H7 (cell line): ENCODE data around the gene ARRDC1. TPM values are rescaled to one million over a fixed set of nuclear protein-coding genes. Genes with fewer than 3 reads are reported as not detected.

ENCODE experiments used
- DNase-seq: peaks from one replicate; pipeline ENCODE4 v3.0.0; 2012
- H3K27me3 ChIP-seq: 2 replicates; pipeline ENCODE4 v1.6.0; 2011; ENCODE audit warnings: mild to moderate bottlenecking, low read length; ENCODE audit not compliant: control insufficient read depth, insufficient read depth
- H3K36me3 ChIP-seq: replicated peaks from 2 replicates; pipeline ENCODE4 v1.5.1; 2011; ENCODE audit warnings: low read length; ENCODE audit not compliant: control insufficient read depth, insufficient read depth
- H3K4me3 ChIP-seq: 2 replicates; pipeline ENCODE4 v1.5.1; 2011; ENCODE audit warnings: low read depth, mild to moderate bottlenecking, control low read depth, low read length, moderate library complexity; ENCODE audit not compliant: insufficient read depth
- total RNA-seq: library from RNA; depleted of rRNA; stranded (reverse); fragments of >200 nt; shearing (Covaris generic); gene quantifications from 2 replicates; pipeline ENCODE4 v1.2.3, GENCODE V29; 2014

Gene ARRDC1
- total RNA-seq, 1 experiment from 2014 or later = 30.3 TPM

- no peaks in the 10 kb centered on the region for H3K36me3 ChIP-seq
- no peaks in the 10 kb centered on the region for H3K27me3 ChIP-seq
- no peak for DNase-seq
- no peak overlapping the region for H3K4me3 ChIP-seq
These were observed 26.1 kb downstream of the ARRDC1 start for GRCh38 chr9:137631345-137632229.

- Histone ChIP-seq H3K36me3 (no peaks in the 10 kb centered on the region), H3K4me3 (no peak overlapping the region), H3K27me3 (no peaks in the 10 kb centered on the region)
- DNase-seq = no peak
These were observed 27.0 kb downstream of the ARRDC1 start for GRCh38 chr9:137632230-137633161.

DNA sequence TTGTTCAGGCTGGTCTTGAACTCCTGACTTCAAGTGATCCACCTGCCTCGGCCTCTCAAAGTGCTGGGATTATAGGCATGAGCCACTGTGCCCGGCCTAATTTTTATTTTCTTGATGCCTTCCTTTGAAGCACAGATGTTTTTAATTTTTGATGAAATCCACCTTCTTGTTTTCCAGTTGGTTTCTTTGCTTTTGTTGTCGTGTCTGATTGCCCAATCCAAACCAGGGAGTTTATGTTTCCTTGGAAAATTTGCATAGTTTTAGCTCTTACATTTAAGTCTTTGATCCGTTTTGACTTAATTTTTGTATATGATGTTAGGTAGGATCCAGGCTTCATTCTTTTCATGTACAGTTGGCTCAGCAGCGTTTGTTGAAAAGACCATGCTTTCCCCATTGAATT is 28.5 kb downstream of the ARRDC1 start:
- Histone ChIP-seq H3K27me3 (no peaks in the 10 kb centered on the region), H3K4me3 (no peak overlapping the region), H3K36me3 (no peaks in the 10 kb centered on the region)
- DNase-seq = no peak

- H3K4me3 ChIP-seq = no peak overlapping the region
- no peak for DNase-seq
- H3K27me3 ChIP-seq = no peaks in the 10 kb centered on the region
- H3K36me3 ChIP-seq = peaks cover 1% of the 10 kb centered on the region; the same call in 1 of the 2 replicates
These were observed 33.2 kb downstream of the ARRDC1 start for GRCh38 chr9:137638680-137639079.

DNA sequence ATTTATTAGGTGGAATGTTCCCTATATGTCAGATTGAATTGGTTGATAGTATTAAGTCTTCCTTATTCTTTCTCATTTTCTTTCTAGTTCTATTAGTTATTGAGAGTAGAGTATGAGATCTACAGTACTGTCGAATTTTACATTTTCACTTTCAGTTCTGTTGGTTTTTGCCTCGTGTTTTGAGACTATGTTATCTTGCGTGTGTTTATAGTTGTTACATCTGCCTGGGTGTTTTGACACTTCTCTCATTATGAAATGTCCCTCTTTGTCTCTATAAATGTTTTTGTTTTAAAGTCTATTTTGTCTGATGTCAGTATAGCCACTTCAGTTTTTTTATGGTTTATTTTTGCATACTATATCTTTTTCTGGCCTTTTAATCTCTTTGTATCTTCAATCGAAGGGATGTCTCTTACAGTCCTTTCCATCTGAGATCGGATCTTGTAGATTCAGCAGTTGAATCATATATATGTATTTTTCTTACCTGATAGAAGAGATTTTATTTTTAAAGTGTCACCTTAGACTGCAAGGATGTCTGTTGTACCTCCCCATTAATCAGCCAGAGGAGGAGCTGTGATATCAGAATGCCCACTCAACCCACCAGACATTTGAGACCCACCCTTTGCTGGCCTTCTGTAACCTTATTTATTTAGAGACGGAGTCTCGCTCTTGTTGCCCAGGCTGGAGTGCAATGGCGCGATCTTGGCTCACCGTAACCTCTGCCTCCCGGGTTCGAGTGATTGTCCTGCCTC is 34.0 kb downstream of the ARRDC1 start:
- H3K4me3 ChIP-seq = no peak overlapping the region
- H3K27me3 ChIP-seq = no peaks in the 10 kb centered on the region
- H3K36me3 ChIP-seq = peaks cover 1% of the 10 kb centered on the region; the same call in 1 of the 2 replicates
- no peak for DNase-seq

DNA sequence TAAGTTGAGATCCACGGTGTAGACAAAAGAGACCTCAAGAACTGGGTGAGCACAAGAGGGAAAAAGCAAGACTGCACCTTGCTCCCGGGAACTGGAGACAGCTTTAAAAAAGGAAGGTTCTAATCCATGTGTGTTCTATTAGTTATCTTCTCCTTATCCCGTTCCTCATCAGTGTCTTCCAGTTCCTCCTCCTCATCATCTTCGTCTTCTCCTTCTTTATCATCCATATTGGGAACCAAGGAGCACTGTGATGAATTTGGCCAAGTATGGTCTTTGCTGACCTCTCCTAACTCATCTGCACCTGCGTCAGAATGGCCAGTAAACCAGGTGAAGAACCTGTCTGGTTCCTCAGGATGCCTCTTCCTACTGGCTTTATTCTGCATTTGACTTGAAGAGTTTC is 35.4 kb downstream of the ARRDC1 start:
- H3K4me3 ChIP-seq = no peak overlapping the region
- peaks cover 1% of the 10 kb centered on the region; the same call in 1 of the 2 replicates for H3K36me3 ChIP-seq
- no peak for DNase-seq
- no peaks in the 10 kb centered on the region for H3K27me3 ChIP-seq

DNA sequence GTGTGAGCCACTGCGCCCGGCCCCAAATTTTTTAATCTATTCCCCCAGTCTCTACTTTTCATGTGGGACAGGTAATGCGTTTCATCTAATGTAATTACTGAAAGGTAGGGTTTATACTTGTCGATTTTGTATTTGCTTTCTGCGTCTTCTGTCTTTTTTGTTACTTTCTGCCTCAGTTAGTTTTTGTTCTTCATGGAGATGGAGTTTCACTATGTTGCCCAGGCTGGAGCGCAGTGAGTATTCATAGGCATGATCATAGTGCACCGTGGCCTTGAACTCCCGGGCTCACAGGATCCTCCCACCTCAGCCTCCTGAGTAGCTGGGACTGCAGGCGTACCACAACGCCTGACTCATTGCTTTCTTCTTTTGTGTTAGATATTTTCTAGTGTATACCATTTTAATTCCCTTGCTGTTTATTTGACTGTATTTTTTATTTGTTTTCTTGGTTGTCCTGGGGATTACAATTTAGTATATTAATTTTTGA is 36.7 kb downstream of the ARRDC1 start:
- no peak for DNase-seq
- Histone ChIP-seq H3K36me3 (peaks cover 1% of the 10 kb centered on the region; the same call in 1 of the 2 replicates), H3K27me3 (no peaks in the 10 kb centered on the region)

DNA sequence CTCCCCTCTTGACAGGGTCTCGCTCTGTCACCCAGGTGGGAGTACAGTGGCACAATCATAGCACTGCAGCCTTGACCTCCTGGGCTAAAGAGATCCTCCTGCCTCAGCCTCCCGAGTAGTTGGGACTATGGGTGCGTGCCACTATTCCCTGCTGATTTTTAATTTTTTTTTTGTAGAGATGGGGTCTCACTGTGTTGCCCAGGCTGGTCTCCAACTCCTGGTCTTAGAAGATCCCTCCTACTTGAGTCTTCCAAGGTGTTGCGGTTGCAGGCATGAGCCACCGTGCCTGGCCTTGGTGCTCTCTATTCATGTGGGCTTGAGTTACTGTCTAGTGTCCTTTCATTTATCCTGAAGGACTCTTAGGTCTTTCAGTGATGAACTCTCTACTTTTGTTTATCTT is 37.4 kb downstream of the ARRDC1 start:
- no peak for DNase-seq
- Histone ChIP-seq H3K36me3 (peaks cover 1% of the 10 kb centered on the region; the same call in 1 of the 2 replicates), H3K27me3 (no peaks in the 10 kb centered on the region), H3K4me3 (no peak overlapping the region)

More for the DNA sequence above, 36.7 kb downstream of the ARRDC1 start:
- no peak overlapping the region for H3K4me3 ChIP-seq

DNA sequence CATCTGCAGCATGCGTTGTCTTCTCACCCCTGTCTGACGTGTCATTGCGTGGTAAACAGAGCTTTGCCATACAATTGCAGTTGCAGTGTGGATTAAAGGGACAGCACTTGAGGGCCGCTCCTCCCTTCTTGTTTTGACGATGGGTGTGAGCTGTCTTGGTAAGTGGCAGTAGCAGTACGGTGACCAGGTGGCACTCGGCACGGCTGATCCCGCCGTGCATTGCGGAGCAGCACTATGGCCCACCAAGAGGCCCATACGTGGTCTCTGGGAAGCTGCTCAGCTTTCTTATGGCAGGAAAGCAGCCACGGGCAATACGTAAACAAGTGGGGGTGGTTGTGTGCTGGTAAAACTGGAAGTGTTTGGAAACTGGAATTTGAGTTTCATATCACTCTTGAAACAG is 38.4 kb downstream of the ARRDC1 start:
- DNase-seq = no peak
- H3K4me3 ChIP-seq = no peak overlapping the region
- peaks cover 1% of the 10 kb centered on the region; the same call in 1 of the 2 replicates for H3K36me3 ChIP-seq
- no peaks in the 10 kb centered on the region for H3K27me3 ChIP-seq

DNA sequence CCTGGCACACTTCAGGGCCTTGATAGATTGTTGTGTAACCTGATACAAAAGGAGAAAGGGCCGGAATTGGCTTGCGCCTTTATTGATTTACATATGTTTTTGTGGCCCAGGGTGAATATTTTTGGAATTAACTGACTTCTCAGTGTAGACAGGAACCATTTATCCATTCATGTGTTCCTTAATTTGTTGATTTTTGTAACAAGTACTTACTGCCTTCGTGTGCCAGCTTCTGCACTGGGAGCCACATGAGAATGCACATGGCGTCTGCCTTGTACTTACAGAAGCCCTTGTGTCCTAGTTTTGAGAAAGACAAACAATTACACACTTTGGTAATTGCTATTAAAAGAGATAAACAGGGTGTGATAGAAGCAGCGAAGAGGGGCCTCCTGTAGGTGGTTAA is 39.7 kb downstream of the ARRDC1 start:
- DNase-seq = no peak
- H3K4me3 ChIP-seq = no peak overlapping the region
- H3K36me3 ChIP-seq = peaks cover 1% of the 10 kb centered on the region
- H3K27me3 ChIP-seq = no peaks in the 10 kb centered on the region

- Histone ChIP-seq H3K4me3 (no peak overlapping the region), H3K36me3 (no peaks in the 10 kb centered on the region; the same call in none of the 2 replicates)
- no peak for DNase-seq
These were observed 40.9 kb downstream of the ARRDC1 start for GRCh38 chr9:137646341-137646740.

GRCh38 chr9:137647096-137647714 is 41.7 kb downstream of the ARRDC1 start:
- no peak for DNase-seq
- no peaks in the 10 kb centered on the region for H3K27me3 ChIP-seq
- H3K36me3 ChIP-seq = no peaks in the 10 kb centered on the region; the same call in none of the 2 replicates
- H3K4me3 ChIP-seq = no peak overlapping the region

More at GRCh38 chr9:137646341-137646740, 40.9 kb downstream of the ARRDC1 start:
- H3K27me3 ChIP-seq = no peaks in the 10 kb centered on the region

DNA sequence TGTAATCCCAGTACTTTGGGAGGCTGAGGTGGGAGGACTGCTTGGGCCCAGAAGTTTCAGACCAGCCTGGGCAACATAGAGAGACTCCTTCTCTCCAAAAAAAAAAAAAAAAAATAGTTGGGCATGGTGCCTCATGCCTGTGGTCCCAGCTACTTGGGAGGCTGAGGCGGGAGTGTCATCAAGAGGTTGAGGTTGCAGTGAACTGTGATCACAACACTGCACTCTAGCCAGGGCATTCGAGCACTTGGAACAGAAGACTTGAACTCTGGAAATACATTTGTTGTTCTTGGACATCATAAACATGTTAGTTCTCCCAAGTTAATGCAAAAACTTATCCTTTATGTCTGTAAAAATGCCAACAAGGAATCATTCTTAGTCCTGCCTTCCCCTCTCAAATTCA is 42.9 kb downstream of the ARRDC1 start:
- DNase-seq = no peak
- no peak overlapping the region for H3K4me3 ChIP-seq
- no peaks in the 10 kb centered on the region for H3K27me3 ChIP-seq
- no peaks in the 10 kb centered on the region; the same call in none of the 2 replicates for H3K36me3 ChIP-seq
